OCI-LY7 (cell line): ENCODE results near the gene CDCP2. TPM values are rescaled to one million over a fixed set of nuclear protein-coding genes. Genes with fewer than 3 reads are reported as not detected.

Source experiments
- BruUV-seq: library from RNA; stranded (reverse); fragments of 400-500 nt; replicated peaks from 2 replicates; lab custom pipeline; 2021; lab: Mats Ljungman, UMichigan
- CTCF ChIA-PET: fragments of 300-600 bp; sonication (Branson Sonifier 250); formaldehyde crosslinking; loops from one replicate; lab custom pipeline; 2022; ENCODE audit warnings: antibody characterized with exemption; ENCODE audit not compliant: unreplicated experiment; lab: Charles Lee
- POLR2A ChIA-PET: fragments of 300-600 bp; sonication (Branson Sonifier 250); formaldehyde crosslinking; loops from one replicate; lab custom pipeline; 2022; ENCODE audit warnings: antibody characterized with exemption; lab: Charles Lee
- DNase-seq: peaks from one replicate; pipeline ENCODE4 v3.0.0-alpha.2; 2015; ENCODE audit warnings: low spot score
- H2AFZ ChIP-seq: fragments of 200-600 bp; sonication (generic), shearing (Covaris generic); 2 replicates; pipeline ENCODE4 v1.6.1; 2014; ENCODE audit warnings: mild to moderate bottlenecking, antibody characterized with exemption, low read length, moderate library complexity
- H3K27ac ChIP-seq: fragments of 200-600 bp; sonication (generic); 2 replicates; pipeline ENCODE4 v1.5.1; 2014; ENCODE audit warnings: mixed run types, low read depth, mild to moderate bottlenecking, moderate library complexity, low read length, inconsistent platforms; ENCODE audit not compliant: poor library complexity, severe bottlenecking
- H3K36me3 ChIP-seq: fragments of 200-600 bp; sonication (generic); 2 replicates; pipeline ENCODE4 v1.6.1; 2014; ENCODE audit warnings: mild to moderate bottlenecking, antibody characterized with exemption, low read length, moderate library complexity, mixed read lengths; ENCODE audit not compliant: insufficient read depth
- H3K4me1 ChIP-seq: fragments of 200-600 bp; sonication (generic); 2 replicates; pipeline ENCODE4 v1.5.1; 2014; ENCODE audit warnings: mild to moderate bottlenecking, low read length; ENCODE audit not compliant: insufficient read depth, poor library complexity, severe bottlenecking
- H3K4me2 ChIP-seq: fragments of 200-600 bp; sonication (generic); 2 replicates; pipeline ENCODE4 v1.6.1; 2014; ENCODE audit warnings: mild to moderate bottlenecking, low read length
- H3K4me3 ChIP-seq: fragments of 200-600 bp; sonication (generic); 2 replicates; pipeline ENCODE4 v1.5.1; 2014; ENCODE audit warnings: mild to moderate bottlenecking, low read depth, low read length; ENCODE audit not compliant: poor library complexity, severe bottlenecking
- H3K79me2 ChIP-seq: fragments of 200-600 bp; sonication (generic); 2 replicates; pipeline ENCODE4 v1.6.1; 2016; ENCODE audit warnings: low read depth, mild to moderate bottlenecking, low read length, moderate library complexity, mixed read lengths; ENCODE audit not compliant: insufficient read depth
- H3K9me2 ChIP-seq: fragments of 200-600 bp; sonication (generic); 2 replicates; pipeline ENCODE4 v1.6.1; 2016; ENCODE audit warnings: mild to moderate bottlenecking, low read length, mixed read lengths; ENCODE audit not compliant: insufficient read depth
- H3K9me3 ChIP-seq: fragments of 200-600 bp; sonication (generic); 2 replicates; pipeline ENCODE4 v1.6.1; 2014; ENCODE audit warnings: mild to moderate bottlenecking, mixed run types, low read length, mixed read lengths
- H4K20me1 ChIP-seq: fragments of 200-600 bp; sonication (generic); 2 replicates; pipeline ENCODE4 v1.6.1; 2014; ENCODE audit warnings: mild to moderate bottlenecking, antibody characterized with exemption, low read length, moderate library complexity, mixed read lengths; ENCODE audit not compliant: insufficient read depth
- EZH2phosphoT487 ChIP-seq: fragments of 200-600 bp; sonication (generic); IDR thresholded peaks from 2 replicates; pipeline ENCODE4 v1.6.1; 2018; ENCODE audit warnings: low read depth, borderline replicate concordance, mild to moderate bottlenecking, mixed run types, antibody characterized with exemption, low read length, moderate library complexity, mixed read lengths
- intact Hi-C: fragments of 100-400 bp; cut with micrococcal nuclease; formaldehyde crosslinking; loops from one replicate; pipeline ENCODE4 v1.10.0; 2022; ENCODE audit not compliant: unreplicated experiment
- total RNA-seq, 2 experiments: library from RNA; depleted of rRNA in 1 of 2; stranded (reverse); fragments of >200 nt in 1 of 2; shearing (Covaris generic) in 1 of 2; gene quantifications; 2 replicates each; pipeline ENCODE4 v1.2.3, GENCODE V29; 2014 to 2022
- TF ChIP-seq, protein P1 (sequence below): fragments of 200-600 bp; sonication (generic); conservative IDR thresholded peaks from 2 replicates; pipeline ENCODE4 v1.5.1; 2014; ENCODE audit warnings: mild to moderate bottlenecking, antibody characterized with exemption, low read length, moderate library complexity, mixed read lengths

Gene CDCP2
- total RNA-seq, 2 experiments from 2014 or later = 0.09 TPM; not detected in 1

DNA sequence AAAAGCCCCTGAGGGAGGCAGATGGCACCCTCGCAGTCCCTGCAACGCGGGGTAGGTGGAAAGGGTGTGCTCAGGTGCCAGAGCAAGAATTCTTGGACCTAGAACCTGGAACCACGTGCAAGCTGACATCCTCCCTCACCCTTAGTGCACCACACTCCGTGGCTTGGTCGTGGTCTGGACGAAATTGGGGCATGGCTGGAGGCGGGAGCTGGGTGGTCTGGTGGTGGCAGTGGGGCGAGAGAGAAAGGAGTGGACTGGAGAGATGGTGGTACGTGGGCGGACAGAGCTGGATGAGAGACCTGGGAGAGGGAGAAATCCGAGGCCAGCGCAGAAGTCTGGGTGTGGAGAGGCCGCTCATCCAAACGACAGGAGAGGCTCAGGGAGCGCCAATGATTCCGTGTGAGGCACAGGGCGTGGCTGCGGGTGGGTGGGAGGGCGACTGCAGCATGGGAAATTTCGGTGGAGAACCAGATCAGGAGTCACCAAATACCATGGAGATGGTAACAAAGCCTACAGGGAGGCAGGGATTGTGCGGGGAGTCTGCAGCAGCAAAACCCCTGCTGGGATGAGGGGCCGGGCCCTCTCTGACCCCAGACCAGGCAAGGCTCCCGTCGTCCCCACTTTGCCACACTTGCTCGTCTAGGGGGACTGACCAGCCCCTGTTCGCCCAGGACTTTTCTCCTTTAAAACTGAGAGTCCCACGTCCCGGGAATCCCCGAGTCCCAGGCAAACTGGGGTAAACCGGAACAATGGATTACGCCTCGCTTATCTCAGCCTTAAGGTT, 31.9 kb downstream of the CDCP2 start:
- no peaks in the 10 kb centered on the region for H3K36me3 ChIP-seq
- H3K9me3 ChIP-seq = no peaks in the 10 kb centered on the region
- ChIA-PET POLR2A (no interaction called here), CTCF (interaction anchor here (0.7 to 0.9 kb wide), 2 partner anchors 8 to 369 kb away, joined by 4 read pairs; no protein-coding TSS in a partner anchor)
- H3K4me1 ChIP-seq = peaks cover 5% of the 10 kb centered on the region
- H3K4me3 ChIP-seq = no peak overlapping the region
- H4K20me1 ChIP-seq = no peaks in the 10 kb centered on the region
- no peak for TF ChIP-seq EZH2phosphoT487
- TF ChIP-seq, protein P1, sequence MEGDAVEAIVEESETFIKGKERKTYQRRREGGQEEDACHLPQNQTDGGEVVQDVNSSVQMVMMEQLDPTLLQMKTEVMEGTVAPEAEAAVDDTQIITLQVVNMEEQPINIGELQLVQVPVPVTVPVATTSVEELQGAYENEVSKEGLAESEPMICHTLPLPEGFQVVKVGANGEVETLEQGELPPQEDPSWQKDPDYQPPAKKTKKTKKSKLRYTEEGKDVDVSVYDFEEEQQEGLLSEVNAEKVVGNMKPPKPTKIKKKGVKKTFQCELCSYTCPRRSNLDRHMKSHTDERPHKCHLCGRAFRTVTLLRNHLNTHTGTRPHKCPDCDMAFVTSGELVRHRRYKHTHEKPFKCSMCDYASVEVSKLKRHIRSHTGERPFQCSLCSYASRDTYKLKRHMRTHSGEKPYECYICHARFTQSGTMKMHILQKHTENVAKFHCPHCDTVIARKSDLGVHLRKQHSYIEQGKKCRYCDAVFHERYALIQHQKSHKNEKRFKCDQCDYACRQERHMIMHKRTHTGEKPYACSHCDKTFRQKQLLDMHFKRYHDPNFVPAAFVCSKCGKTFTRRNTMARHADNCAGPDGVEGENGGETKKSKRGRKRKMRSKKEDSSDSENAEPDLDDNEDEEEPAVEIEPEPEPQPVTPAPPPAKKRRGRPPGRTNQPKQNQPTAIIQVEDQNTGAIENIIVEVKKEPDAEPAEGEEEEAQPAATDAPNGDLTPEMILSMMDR = no peak
- H3K27ac ChIP-seq = no peak overlapping the region
- no peak for DNase-seq
- no peak overlapping the region for H2AFZ ChIP-seq
- no peaks in the 10 kb centered on the region for H3K79me2 ChIP-seq
- BruUV-seq = no TSS peak
- no peak overlapping the region for H3K4me2 ChIP-seq
- intact Hi-C loops = loop anchor here (1.0 kb wide), 1 partner anchor 368 kb away; no protein-coding TSS in a partner anchor
- no peaks in the 10 kb centered on the region for H3K9me2 ChIP-seq

DNA sequence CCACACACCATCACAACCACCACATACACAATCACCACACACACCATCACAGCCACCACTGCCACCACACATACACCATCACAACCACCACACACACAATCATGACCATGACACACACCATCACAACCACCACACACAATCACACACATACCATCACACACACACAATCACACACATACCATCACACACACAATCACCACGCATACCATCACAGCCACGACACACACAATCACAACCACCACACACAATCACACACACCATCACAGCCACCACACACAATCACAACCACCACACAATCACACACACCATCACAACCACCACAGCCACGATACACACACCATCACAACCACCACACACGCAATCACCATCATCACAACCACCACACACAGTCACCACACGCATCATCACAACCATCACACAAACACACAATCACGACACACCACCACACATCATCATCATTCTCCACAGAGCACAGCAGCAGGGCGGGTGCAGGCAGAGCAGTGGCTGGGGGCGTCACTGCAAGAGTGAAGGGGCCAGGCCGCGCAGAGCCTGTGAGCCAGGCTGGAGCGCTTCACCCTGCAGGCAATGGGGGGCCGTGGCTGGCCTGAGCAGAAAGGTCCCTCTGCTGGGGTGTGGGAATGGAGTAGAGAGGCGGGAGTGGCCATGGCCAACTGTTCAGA, 32.6 kb downstream of the CDCP2 start:
- no peak overlapping the region for H3K4me3 ChIP-seq
- CTCF ChIA-PET = no interaction called here
- no peaks in the 10 kb centered on the region for H3K9me3 ChIP-seq
- H3K9me2 ChIP-seq = no peaks in the 10 kb centered on the region
- no TSS peak for BruUV-seq
- H3K36me3 ChIP-seq = no peaks in the 10 kb centered on the region
- no peak for TF ChIP-seq EZH2phosphoT487
- TF ChIP-seq, protein P1 = no peak
- H4K20me1 ChIP-seq = no peaks in the 10 kb centered on the region
- no peak overlapping the region for H3K4me2 ChIP-seq
- peaks cover 5% of the 10 kb centered on the region for H3K4me1 ChIP-seq
- POLR2A ChIA-PET = no interaction called here
- H3K27ac ChIP-seq = no peak overlapping the region
- H3K79me2 ChIP-seq = no peaks in the 10 kb centered on the region
- H2AFZ ChIP-seq = no peak overlapping the region
- intact Hi-C loops = no loop called here
- DNase-seq = no peak

DNA sequence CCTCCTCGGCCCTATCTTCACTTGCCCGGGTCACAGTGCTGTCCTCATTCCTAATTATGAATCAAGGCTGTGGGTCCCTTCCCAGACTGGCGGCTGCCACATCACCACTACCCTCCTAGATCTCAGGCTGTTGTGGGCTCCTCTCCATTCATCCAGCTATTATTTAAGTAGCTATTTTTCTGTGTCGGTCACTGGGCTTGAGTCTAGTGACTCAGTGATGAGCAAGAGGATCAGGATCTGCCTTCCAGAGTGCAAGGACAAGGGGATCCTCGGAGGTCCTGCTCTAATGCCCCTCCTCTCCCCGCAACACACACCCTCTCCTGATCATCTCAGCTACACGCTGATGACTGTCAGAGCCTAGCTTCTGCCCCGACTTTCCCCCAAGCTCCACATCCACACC, 34.1 kb downstream of the CDCP2 start:
- Histone ChIP-seq H2AFZ (no peak overlapping the region), H3K9me2 (no peaks in the 10 kb centered on the region), H3K79me2 (no peaks in the 10 kb centered on the region), H4K20me1 (no peaks in the 10 kb centered on the region), H3K27ac (no peak overlapping the region), H3K36me3 (no peaks in the 10 kb centered on the region), H3K9me3 (no peaks in the 10 kb centered on the region), H3K4me2 (no peak overlapping the region), H3K4me1 (no peaks in the 10 kb centered on the region), H3K4me3 (no peak overlapping the region)
- BruUV-seq = no TSS peak
- intact Hi-C loops = no loop called here
- ChIA-PET CTCF (no interaction called here), POLR2A (no interaction called here)
- DNase-seq = no peak
- TF ChIP-seq, protein P1 = no peak
- TF ChIP-seq EZH2phosphoT487 = no peak
